Natural killer cell (primary cell): ENCODE measurements around the gene ARID1B. TPM values are rescaled to one million over a fixed set of nuclear protein-coding genes. Genes with fewer than 3 reads are reported as not detected.

Experiments
- ATAC-seq, 3 donors: fragments of 150-1000 bp in 2 of 3; fragments of 200-7000 bp in 1 of 3; cut with Tn5 transposase; 1 replicate in 1 of 3; 2 replicates in 2 of 3; pipeline ENCODE4 v1.10.0; 2021; ENCODE audit warnings: mild to moderate bottlenecking in 2 of 3, moderate library complexity in 2 of 3
- DNase-seq, 2 donors: peaks; one replicate each; pipeline versions ENCODE4 v3.0.0 to v3.0.0-alpha.2; 2013 to 2021; ENCODE audit warnings: mixed read lengths in 1 of 2
- H3K27ac ChIP-seq: one replicate; pipeline ENCODE4 v1.5.1; 2013; ENCODE audit warnings: mild to moderate bottlenecking, low read length
- H3K27me3 ChIP-seq: one replicate; pipeline ENCODE4 v1.6.1; 2013; ENCODE audit warnings: low read length; ENCODE audit not compliant: control insufficient read depth, insufficient read depth
- H3K36me3 ChIP-seq: one replicate; pipeline ENCODE4 v1.6.1; 2013; ENCODE audit warnings: low read length; ENCODE audit not compliant: control insufficient read depth, insufficient read depth
- H3K4me1 ChIP-seq: one replicate; pipeline ENCODE4 v1.6.1; 2013; ENCODE audit warnings: low read length; ENCODE audit not compliant: control insufficient read depth, insufficient read depth
- H3K4me3 ChIP-seq: one replicate; pipeline ENCODE4 v1.5.1; 2013; ENCODE audit warnings: low read length
- H3K9me3 ChIP-seq: one replicate; pipeline ENCODE4 v1.6.1; 2013; ENCODE audit warnings: low read length; ENCODE audit not compliant: control insufficient read depth, insufficient read depth
- H3K27ac Mint-ChIP-seq, 2 donors: one replicate each; pipeline ENCODE4 v1.8.0; 2022; ENCODE audit warnings: mild to moderate bottlenecking in 2 of 2, mixed read lengths in 2 of 2, moderate library complexity in 1 of 2
- H3K27me3 Mint-ChIP-seq, 2 donors: one replicate each; pipeline ENCODE4 v1.8.0; 2022; ENCODE audit warnings: low read depth in 2 of 2, mixed read lengths in 2 of 2
- H3K36me3 Mint-ChIP-seq: one replicate; pipeline ENCODE4 v1.8.0; 2022; ENCODE audit warnings: mixed read lengths
- H3K4me1 Mint-ChIP-seq, 2 donors: one replicate each; pipeline ENCODE4 v1.8.0; 2022; ENCODE audit warnings: mixed read lengths in 2 of 2
- H3K4me3 Mint-ChIP-seq: one replicate; pipeline ENCODE4 v1.8.0; 2022; ENCODE audit warnings: mild to moderate bottlenecking, moderate library complexity, mixed read lengths
- H3K9me3 Mint-ChIP-seq, 2 donors: one replicate each; pipeline ENCODE4 v1.8.0; 2022; ENCODE audit warnings: mixed read lengths in 2 of 2
- CTCF ChIP-seq: fragments of 200-600 bp; IDR thresholded peaks from one replicate; pipeline ENCODE4 v1.8.0; 2022; ENCODE audit warnings: antibody characterized with exemption
- WGBS: methylation state at CpG from one replicate; pipeline ENCODE4 v1.1.7; 2013; ENCODE audit warnings: missing lambda C conversion rate; ENCODE audit not compliant: insufficient coverage; 5-methylcytosine and 5-hydroxymethylcytosine counted together
- intact Hi-C: fragments of 100-400 bp; cut with micrococcal nuclease; formaldehyde crosslinking; loops from one replicate; pipeline ENCODE4 v1.14.2; 2022
- total RNA-seq, 4 donors: library from RNA; stranded (reverse); fragments of 120-200 nt in 1 of 4; gene quantifications; one replicate each; pipeline versions ENCODE4 v1.2.3 to v1.2.4, GENCODE V29; 2013 to 2022

Gene ARID1B
- total RNA-seq, 3 donors from 2014 or later (not counting 1 experiment from before 2014, with no cell fraction given) = 180 to 201 (median 189) TPM

GRCh38 chr6:156780962-156781853, 4.0 kb downstream of the ARID1B start:
- no peaks in the 10 kb centered on the region for H3K9me3 Mint-ChIP-seq
- 6% methylated on average over 3 of the region's 8 CpGs for WGBS
- H3K27me3 Mint-ChIP-seq = no peaks in the 10 kb centered on the region
- peak overlapping the region; percentile 71 for H3K4me3 ChIP-seq
- H3K27ac ChIP-seq = peak overlapping the region; percentile 91
- ATAC-seq (no peak), DNase-seq (no peak)
- no peak for TF ChIP-seq CTCF
- peak overlapping the region; percentile 93 for H3K4me3 Mint-ChIP-seq
- H3K27ac Mint-ChIP-seq = peak overlapping the region; percentile 92 to 98
- peaks cover 16% of the 10 kb centered on the region for H3K4me1 ChIP-seq
- H3K36me3 Mint-ChIP-seq = no peaks in the 10 kb centered on the region
- H3K9me3 ChIP-seq = no peaks in the 10 kb centered on the region
- intact Hi-C loops = loop anchor here (2.0 to 5.0 kb wide), 2 partner anchors 71 to 240 kb away; no protein-coding TSS in a partner anchor
- H3K27me3 ChIP-seq = no peaks in the 10 kb centered on the region
- H3K4me1 Mint-ChIP-seq = peaks cover 50 to 53% of the 10 kb centered on the region in 2 donors
- no peaks in the 10 kb centered on the region for H3K36me3 ChIP-seq

- Mint-ChIP-seq H3K4me3 (peak overlapping the region; percentile 93), H3K27ac (peak overlapping the region; percentile 92 to 98), H3K9me3 (no peaks in the 10 kb centered on the region), H3K27me3 (no peaks in the 10 kb centered on the region), H3K4me1 (peaks cover 51 to 54% of the 10 kb centered on the region in 2 donors), H3K36me3 (no peaks in the 10 kb centered on the region)
- no peaks in the 10 kb centered on the region for H3K9me3 ChIP-seq
- intact Hi-C loops = loop anchor here (2.0 to 5.0 kb wide), 2 partner anchors 70 to 239 kb away; no protein-coding TSS in a partner anchor
- peak in 1 of 2 donors; percentile 44 for DNase-seq
- H3K36me3 ChIP-seq = no peaks in the 10 kb centered on the region
- H3K4me3 ChIP-seq = peak overlapping the region; percentile 71
- TF ChIP-seq CTCF = no peak
- no peaks in the 10 kb centered on the region for H3K27me3 ChIP-seq
- H3K4me1 ChIP-seq = peaks cover 13% of the 10 kb centered on the region
- WGBS = 0% methylated on average over 4 of the region's 8 CpGs
- H3K27ac ChIP-seq = peak overlapping the region; percentile 91
- ATAC-seq = no peak
Observed at GRCh38 chr6:156781861-156782631, 4.9 kb downstream of the ARID1B start.

GRCh38 chr6:156782691-156783320, 5.6 kb downstream of the ARID1B start:
- H3K9me3 ChIP-seq = no peaks in the 10 kb centered on the region
- no peak for ATAC-seq
- H3K27me3 ChIP-seq = no peaks in the 10 kb centered on the region
- H3K27me3 Mint-ChIP-seq = no peaks in the 10 kb centered on the region
- DNase-seq = no peak
- intact Hi-C loops = loop anchor here (5.0 kb wide), 1 partner anchor 69 kb away; no protein-coding TSS in a partner anchor
- H3K36me3 ChIP-seq = no peaks in the 10 kb centered on the region
- H3K4me1 ChIP-seq = peaks cover 16% of the 10 kb centered on the region
- peak overlapping the region; percentile 71 for H3K4me3 ChIP-seq
- 0% methylated on average over 1 of the region's 2 CpGs for WGBS
- H3K4me1 Mint-ChIP-seq = peaks cover 58 to 60% of the 10 kb centered on the region in 2 donors
- peak overlapping the region; percentile 91 for H3K27ac ChIP-seq
- H3K27ac Mint-ChIP-seq = peak overlapping the region; percentile 92 to 98
- H3K36me3 Mint-ChIP-seq = no peaks in the 10 kb centered on the region
- peak overlapping the region; percentile 93 for H3K4me3 Mint-ChIP-seq
- H3K9me3 Mint-ChIP-seq = no peaks in the 10 kb centered on the region
- no peak for TF ChIP-seq CTCF
